Caco-2 (cell line): ENCODE data around the gene CYS1. TPM values are rescaled to one million over a fixed set of nuclear protein-coding genes. Genes with fewer than 3 reads are reported as not detected.

Experiments
- BruUV-seq: library from RNA; stranded (reverse); fragments of 400-500 nt; replicated peaks from 2 replicates; lab custom pipeline; 2021; lab: Mats Ljungman, UMichigan
- CTCF ChIA-PET: fragments of 300-600 bp; sonication (Branson Sonifier 250); formaldehyde crosslinking; loops from one replicate; lab custom pipeline; 2022; ENCODE audit warnings: antibody characterized with exemption; lab: Charles Lee
- POLR2A ChIA-PET: fragments of 300-600 bp; sonication (Branson Sonifier 250); formaldehyde crosslinking; loops from one replicate; lab custom pipeline; 2022; ENCODE audit warnings: antibody characterized with exemption; lab: Charles Lee
- DNase-seq, 2 experiments: peaks; one replicate each; pipeline versions ENCODE4 v3.0.0 to v3.0.0-alpha.2; 2020 to 2022
- H3K27me3 ChIP-seq: replicated peaks from 2 replicates; pipeline ENCODE4 v1.6.0; 2011; ENCODE audit warnings: low read length; ENCODE audit not compliant: control insufficient read depth, insufficient read depth
- H3K36me3 ChIP-seq: 2 replicates; pipeline ENCODE4 v1.5.1; 2011; ENCODE audit warnings: low read length; ENCODE audit not compliant: control insufficient read depth, insufficient read depth
- H3K4me1 ChIP-seq: fragments of 250-450 bp; sonication (Bioruptor Pico); 2 replicates; pipeline ENCODE4 v1.5.1; 2020; ENCODE audit warnings: mild to moderate bottlenecking
- H3K4me3 ChIP-seq: 2 replicates; pipeline ENCODE4 v1.5.1; 2011; ENCODE audit warnings: low read depth, mild to moderate bottlenecking, control low read depth, low read length
- H3K9me3 ChIP-seq: fragments of 250-450 bp; sonication (Bioruptor Pico); 2 replicates; pipeline ENCODE4 v1.5.1; 2020; ENCODE audit warnings: mild to moderate bottlenecking, moderate library complexity
- H3K27ac Mint-ChIP-seq: one replicate; pipeline ENCODE4 v1.8.0; 2022; ENCODE audit warnings: mixed read lengths; ENCODE audit not compliant: unreplicated experiment
- H3K27me3 Mint-ChIP-seq: one replicate; pipeline ENCODE4 v1.8.0; 2022; ENCODE audit warnings: mixed read lengths; ENCODE audit not compliant: insufficient read depth, unreplicated experiment
- H3K36me3 Mint-ChIP-seq: one replicate; pipeline ENCODE4 v1.8.0; 2022; ENCODE audit warnings: mild to moderate bottlenecking, mixed read lengths; ENCODE audit not compliant: insufficient read depth, unreplicated experiment
- H3K4me1 Mint-ChIP-seq: one replicate; pipeline ENCODE4 v1.8.0; 2022; ENCODE audit warnings: low read depth, mixed read lengths; ENCODE audit not compliant: unreplicated experiment
- H3K4me3 Mint-ChIP-seq: one replicate; pipeline ENCODE4 v1.8.0; 2022; ENCODE audit warnings: mild to moderate bottlenecking, moderate library complexity, mixed read lengths; ENCODE audit not compliant: unreplicated experiment
- H3K9me3 Mint-ChIP-seq: one replicate; pipeline ENCODE4 v1.8.0; 2022; ENCODE audit warnings: mixed read lengths; ENCODE audit not compliant: unreplicated experiment
- CTCF ChIP-seq, 2 experiments: fragments of 200-600 bp in 1 of 2; IDR thresholded peaks; 1 replicate in 1 of 2; 2 replicates in 1 of 2; pipeline versions ENCODE4 v1.5.1 to v1.8.0; 2011 to 2022; ENCODE audit warnings: antibody characterized with exemption in 1 of 2, control low read depth in 1 of 2, inconsistent platforms in 1 of 2, low read depth in 1 of 2, low read length in 1 of 2, mild to moderate bottlenecking in 1 of 2, moderate library complexity in 1 of 2; ENCODE audit not compliant: insufficient read depth in 1 of 2, severe bottlenecking in 1 of 2, unreplicated experiment in 1 of 2
- intact Hi-C: fragments of 100-400 bp; cut with micrococcal nuclease; formaldehyde crosslinking; loops from one replicate; pipeline ENCODE4 v1.10.0; 2022; ENCODE audit not compliant: unreplicated experiment
- total RNA-seq: library from RNA; stranded (reverse); gene quantifications from 2 replicates; pipeline ENCODE4 v1.2.3, GENCODE V29; 2022

CYS1 gene
- total RNA-seq, 1 experiment from 2014 or later, result 1.4 TPM

- Histone ChIP-seq H3K27me3 (no peaks in the 10 kb centered on the region), H3K36me3 (no peaks in the 10 kb centered on the region), H3K4me1 (no peaks in the 10 kb centered on the region; the same call in 1 of the 2 replicates), H3K4me3 (no peak overlapping the region), H3K9me3 (peaks cover 2% of the 10 kb centered on the region; the same call in 1 of the 2 replicates)
- peak; percentile 90 for DNase-seq
- TF ChIP-seq CTCF (IDR thresholded peaks at IDR 0.05; ENCODE audit: insufficient read depth in 1 of 2, low read depth in 1 of 2, low read length in 1 of 2, severe bottlenecking in 1 of 2, unreplicated experiment in 1 of 2), result peak; percentile 91 to 92
- intact Hi-C loops, result loop anchor here (1.0 to 10.0 kb wide), 5 partner anchors 24 to 592 kb away; no protein-coding TSS in a partner anchor
- Mint-ChIP-seq H3K27me3 (peaks cover 15% of the 10 kb centered on the region), H3K4me3 (no peak overlapping the region), H3K27ac (no peak overlapping the region), H3K9me3 (peaks cover 8% of the 10 kb centered on the region), H3K36me3 (no peaks in the 10 kb centered on the region), H3K4me1 (peaks cover 6% of the 10 kb centered on the region)
- no TSS peak for BruUV-seq
- CTCF ChIA-PET, result interaction anchor here (0.6 to 8.2 kb wide), 24 partner anchors 10 to 470 kb away, joined by 3 to 210 read pairs (median 6); no protein-coding TSS in a partner anchor
- POLR2A ChIA-PET, result interaction anchor here (0.5 to 1.1 kb wide), 3 partner anchors 24 to 376 kb away, joined by 3 to 7 read pairs (median 4); no protein-coding TSS in a partner anchor
Observed at GRCh38 chr2:10072656-10073480, 7.3 kb downstream of the CYS1 start.

GRCh38 chr2:10071595-10071994, 8.6 kb downstream of the CYS1 start:
- Mint-ChIP-seq H3K4me3 (no peak overlapping the region), H3K9me3 (peaks cover 13% of the 10 kb centered on the region), H3K4me1 (peaks cover 6% of the 10 kb centered on the region), H3K27ac (no peak overlapping the region), H3K36me3 (no peaks in the 10 kb centered on the region), H3K27me3 (peaks cover 9% of the 10 kb centered on the region)
- no peaks in the 10 kb centered on the region; the same call in 1 of the 2 replicates for H3K4me1 ChIP-seq
- DNase-seq, result no peak
- no peak for TF ChIP-seq CTCF (IDR thresholded peaks at IDR 0.05; ENCODE audit: insufficient read depth in 1 of 2, low read depth in 1 of 2, low read length in 1 of 2, severe bottlenecking in 1 of 2, unreplicated experiment in 1 of 2)
- no TSS peak for BruUV-seq
- POLR2A ChIA-PET, result interaction anchor here (0.6 kb wide), 1 partner anchor 135 kb away, joined by 3 read pairs; no protein-coding TSS in a partner anchor
- intact Hi-C loops, result loop anchor here (1.0 to 10.0 kb wide), 3 partner anchors 14 to 593 kb away; no protein-coding TSS in a partner anchor
- H3K36me3 ChIP-seq, result no peaks in the 10 kb centered on the region
- CTCF ChIA-PET, result interaction anchor here (1.4 to 8.2 kb wide), 9 partner anchors 12 to 375 kb away, joined by 3 to 210 read pairs (median 7); no protein-coding TSS in a partner anchor
- H3K9me3 ChIP-seq, result peaks cover 6% of the 10 kb centered on the region; the same call in 1 of the 2 replicates
- H3K4me3 ChIP-seq, result no peak overlapping the region
- H3K27me3 ChIP-seq, result no peaks in the 10 kb centered on the region

- Histone ChIP-seq H3K27me3 (no peaks in the 10 kb centered on the region), H3K4me1 (no peaks in the 10 kb centered on the region; the same call in 1 of the 2 replicates), H3K4me3 (no peak overlapping the region), H3K9me3 (peaks cover 6% of the 10 kb centered on the region; the same call in 1 of the 2 replicates), H3K36me3 (no peaks in the 10 kb centered on the region)
- H3K27ac Mint-ChIP-seq, result no peak overlapping the region
- peaks cover 6% of the 10 kb centered on the region for H3K4me1 Mint-ChIP-seq
- peaks cover 13% of the 10 kb centered on the region for H3K9me3 Mint-ChIP-seq
- intact Hi-C loops, result loop anchor here (1.0 to 10.0 kb wide), 3 partner anchors 14 to 594 kb away; no protein-coding TSS in a partner anchor
- no peaks in the 10 kb centered on the region for H3K36me3 Mint-ChIP-seq
- BruUV-seq, result no TSS peak
- H3K4me3 Mint-ChIP-seq, result no peak overlapping the region
- CTCF ChIA-PET, result interaction anchor here (2.3 to 8.2 kb wide), 4 partner anchors 11 to 364 kb away, joined by 6 to 210 read pairs (median 46); no protein-coding TSS in a partner anchor
- H3K27me3 Mint-ChIP-seq, result peaks cover 5% of the 10 kb centered on the region
- POLR2A ChIA-PET, result interaction anchor here (0.6 kb wide), 1 partner anchor 135 kb away, joined by 3 read pairs; no protein-coding TSS in a partner anchor
- TF ChIP-seq CTCF (IDR thresholded peaks at IDR 0.05; ENCODE audit: insufficient read depth in 1 of 2, low read depth in 1 of 2, low read length in 1 of 2, severe bottlenecking in 1 of 2, unreplicated experiment in 1 of 2), result no peak
- DNase-seq, result no peak
Observed at GRCh38 chr2:10071176-10071575, 9.0 kb downstream of the CYS1 start.
